ENCODE data around the gene FPGS. TPM values are rescaled to one million over a fixed set of nuclear protein-coding genes. Genes with fewer than 3 reads are reported as not detected.

FPGS gene
- total RNA-seq, 1 donor from 2014 or later = 51.3 TPM

- H3K9me3 Mint-ChIP-seq (ENCODE audit: unreplicated experiment) = no peaks in the 10 kb centered on the region
- H3K36me3 Mint-ChIP-seq (ENCODE audit: low read depth, unreplicated experiment) = peaks cover 41% of the 10 kb centered on the region
- TF ChIP-seq CTCF (IDR thresholded peaks at IDR 0.05; ENCODE audit: unreplicated experiment) = no peak
- peaks cover 67% of the 10 kb centered on the region for H3K4me1 Mint-ChIP-seq (ENCODE audit: unreplicated experiment)
- peak overlapping the region; percentile 95 for H3K4me3 Mint-ChIP-seq (ENCODE audit: unreplicated experiment)
- H3K27me3 Mint-ChIP-seq (ENCODE audit: unreplicated experiment) = peaks cover 9% of the 10 kb centered on the region
- H3K27ac Mint-ChIP-seq (ENCODE audit: unreplicated experiment) = peak overlapping the region; percentile 96
- DNase-seq (ENCODE audit: low spot score) = peak; percentile 47
Measured at GRCh38 chr9:127767909-127768331, 34.8 kb upstream of the FPGS start.

- Mint-ChIP-seq H3K27ac (ENCODE audit: unreplicated experiment) (peak overlapping the region; percentile 96), H3K36me3 (ENCODE audit: low read depth, unreplicated experiment) (peaks cover 37% of the 10 kb centered on the region), H3K4me1 (ENCODE audit: unreplicated experiment) (peaks cover 59% of the 10 kb centered on the region), H3K4me3 (ENCODE audit: unreplicated experiment) (peak overlapping the region; percentile 95), H3K9me3 (ENCODE audit: unreplicated experiment) (no peaks in the 10 kb centered on the region), H3K27me3 (ENCODE audit: unreplicated experiment) (peaks cover 9% of the 10 kb centered on the region)
- no peak for DNase-seq (ENCODE audit: low spot score)
- TF ChIP-seq CTCF (IDR thresholded peaks at IDR 0.05; ENCODE audit: unreplicated experiment) = no peak
Measured at GRCh38 chr9:127768698-127769097, 34.0 kb upstream of the FPGS start.

- H3K27me3 Mint-ChIP-seq (ENCODE audit: unreplicated experiment) = peaks cover 9% of the 10 kb centered on the region
- no peak for DNase-seq (ENCODE audit: low spot score)
- H3K4me3 Mint-ChIP-seq (ENCODE audit: unreplicated experiment) = peak overlapping the region; percentile 95
- H3K27ac Mint-ChIP-seq (ENCODE audit: unreplicated experiment) = peak overlapping the region; percentile 96
- H3K36me3 Mint-ChIP-seq (ENCODE audit: low read depth, unreplicated experiment) = peaks cover 37% of the 10 kb centered on the region
- H3K4me1 Mint-ChIP-seq (ENCODE audit: unreplicated experiment) = peaks cover 55% of the 10 kb centered on the region
- no peaks in the 10 kb centered on the region for H3K9me3 Mint-ChIP-seq (ENCODE audit: unreplicated experiment)
- no peak for TF ChIP-seq CTCF (IDR thresholded peaks at IDR 0.05; ENCODE audit: unreplicated experiment)
Measured at GRCh38 chr9:127769101-127769500, 33.6 kb upstream of the FPGS start.

GRCh38 chr9:127769929-127770582 is 32.6 kb upstream of the FPGS start:
- H3K9me3 Mint-ChIP-seq (ENCODE audit: unreplicated experiment) = no peaks in the 10 kb centered on the region
- H3K4me3 Mint-ChIP-seq (ENCODE audit: unreplicated experiment) = peak overlapping the region; percentile 95
- H3K27ac Mint-ChIP-seq (ENCODE audit: unreplicated experiment) = peak overlapping the region; percentile 91
- H3K36me3 Mint-ChIP-seq (ENCODE audit: low read depth, unreplicated experiment) = peaks cover 31% of the 10 kb centered on the region
- peaks cover 9% of the 10 kb centered on the region for H3K27me3 Mint-ChIP-seq (ENCODE audit: unreplicated experiment)
- peaks cover 47% of the 10 kb centered on the region for H3K4me1 Mint-ChIP-seq (ENCODE audit: unreplicated experiment)
- no peak for TF ChIP-seq CTCF (IDR thresholded peaks at IDR 0.05; ENCODE audit: unreplicated experiment)
- peak; percentile 36 for DNase-seq (ENCODE audit: low spot score)

- peaks cover 26% of the 10 kb centered on the region for H3K36me3 Mint-ChIP-seq (ENCODE audit: low read depth, unreplicated experiment)
- H3K9me3 Mint-ChIP-seq (ENCODE audit: unreplicated experiment) = no peaks in the 10 kb centered on the region
- peaks cover 42% of the 10 kb centered on the region for H3K4me1 Mint-ChIP-seq (ENCODE audit: unreplicated experiment)
- peaks cover 7% of the 10 kb centered on the region for H3K27me3 Mint-ChIP-seq (ENCODE audit: unreplicated experiment)
- H3K4me3 Mint-ChIP-seq (ENCODE audit: unreplicated experiment) = peak overlapping the region; percentile 95
- H3K27ac Mint-ChIP-seq (ENCODE audit: unreplicated experiment) = peak overlapping the region; percentile 91
- TF ChIP-seq CTCF (IDR thresholded peaks at IDR 0.05; ENCODE audit: unreplicated experiment) = no peak
- DNase-seq (ENCODE audit: low spot score) = no peak
Measured at GRCh38 chr9:127770583-127770904, 32.1 kb upstream of the FPGS start.
